Stimulated activated CD4-positive, alpha-beta T cell treated with anti-CD3 and anti-CD28 coated beads, Interleukin-1b, Interleukin-23, amount 100 ng/mL, for 48 hours (primary cell): ENCODE measurements around the gene RPL29.

ENCODE experiments used
- DNase-seq: peaks from one replicate; pipeline ENCODE4 v3.0.0-alpha.2; 2020

The RPL29 gene

GRCh38 chr3:51980253-51980652 lies 15.4 kb downstream of the RPL29 start:
- no peak for DNase-seq

GRCh38 chr3:51978143-51978502 lies 17.6 kb downstream of the RPL29 start:
- no peak for DNase-seq

- no peak for DNase-seq
Observed at GRCh38 chr3:51977446-51978142, 18.1 kb downstream of the RPL29 start.

- DNase-seq: no peak
Observed at GRCh38 chr3:51975852-51976549, 19.7 kb downstream of the RPL29 start.

GRCh38 chr3:51974963-51975851 lies 20.5 kb downstream of the RPL29 start, which contains the start of gene ABHD14A:
Gene ABHD14A (plus strand): TSS chr3:51975064. CDS start chr3:51975136, 72 bp downstream.
- DNase-seq: peak; percentile 69

DNA sequence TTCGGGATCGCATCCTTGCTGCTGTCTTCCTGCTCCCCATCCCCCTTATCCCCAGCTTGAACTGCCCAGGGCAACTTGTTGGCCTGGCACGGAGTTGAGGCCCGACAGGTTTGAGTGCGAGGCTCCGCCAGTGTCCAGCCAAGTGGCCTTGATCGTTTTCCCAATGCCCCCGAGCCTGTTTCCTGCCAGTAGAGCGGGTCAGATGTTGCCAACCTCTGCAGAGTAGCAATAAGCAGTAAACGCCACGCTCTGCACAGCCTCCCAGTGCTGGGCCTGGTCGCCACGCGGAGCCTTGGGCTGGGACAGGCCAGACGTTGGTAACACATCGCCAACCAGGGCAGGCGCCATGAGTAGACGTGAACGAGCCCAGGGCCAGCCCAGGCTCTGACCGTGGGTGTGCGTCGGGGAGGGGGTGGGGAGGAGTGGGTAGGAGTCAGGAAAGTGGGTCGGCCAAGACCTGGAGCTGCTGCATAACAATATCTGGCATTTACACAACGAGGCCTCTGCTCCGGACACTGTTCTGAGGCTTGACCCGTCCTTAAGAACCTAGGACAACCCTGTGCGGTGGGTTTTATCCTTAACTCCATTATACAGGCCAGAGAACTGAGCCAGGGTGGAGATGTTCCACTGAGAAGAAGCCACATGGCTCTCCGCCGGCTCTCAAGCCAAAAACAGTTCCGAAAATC lies 21.3 kb downstream of the RPL29 start:
- DNase-seq: peak; percentile 32

DNA sequence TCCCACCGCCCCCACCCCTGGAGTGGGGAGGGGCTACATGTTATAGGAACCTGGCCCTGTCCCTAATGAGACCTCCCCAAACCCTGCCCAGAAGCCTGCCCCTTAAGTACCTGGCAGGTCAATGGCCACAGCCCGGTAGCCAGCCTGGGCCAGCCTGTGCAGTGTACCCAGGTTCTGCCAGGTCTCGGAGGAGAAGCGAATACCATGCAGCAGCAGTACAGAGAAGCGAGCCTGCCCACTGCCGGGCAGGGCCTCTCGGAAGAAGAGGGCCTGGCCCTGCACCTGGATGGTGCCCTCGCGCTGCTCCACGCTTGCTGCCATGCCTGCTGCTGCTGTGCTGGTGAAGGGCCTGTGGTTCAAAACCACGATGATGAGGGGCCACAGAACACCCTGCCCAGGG lies 24.3 kb downstream of the RPL29 start:
- DNase-seq: no peak

DNA sequence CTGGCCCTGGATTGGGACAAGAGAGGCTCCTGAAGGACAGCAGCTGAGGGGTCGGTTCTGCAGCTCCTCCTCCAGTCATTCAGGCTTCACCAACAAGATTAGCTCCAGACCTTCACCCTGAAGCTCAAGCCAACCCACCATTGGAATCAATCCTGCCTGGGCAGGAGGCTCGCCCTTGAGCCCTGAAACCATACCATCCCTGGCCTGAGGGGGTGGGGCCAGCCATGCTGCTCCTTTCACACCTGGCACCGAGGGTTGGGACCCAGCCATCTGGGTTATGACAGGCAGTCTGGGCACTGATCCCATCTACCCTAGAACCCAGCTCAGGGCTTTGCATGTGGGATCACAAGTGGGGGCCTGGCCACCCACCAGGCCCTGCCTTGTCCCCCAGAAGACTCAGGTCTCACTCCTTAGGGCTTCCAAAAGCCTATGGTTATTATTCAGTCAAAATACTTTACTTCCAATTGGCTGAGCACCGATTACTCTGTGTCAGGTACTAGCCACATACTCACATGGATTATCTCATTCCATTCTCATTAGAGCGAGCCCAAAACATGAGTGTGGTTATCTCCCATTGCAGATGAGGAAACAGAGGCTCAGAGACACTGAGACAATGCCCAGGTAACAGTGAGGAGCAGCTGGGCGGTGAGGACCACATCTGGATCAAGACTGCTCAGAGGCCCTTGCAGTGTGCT lies 24.9 kb downstream of the RPL29 start:
- DNase-seq: no peak

DNA sequence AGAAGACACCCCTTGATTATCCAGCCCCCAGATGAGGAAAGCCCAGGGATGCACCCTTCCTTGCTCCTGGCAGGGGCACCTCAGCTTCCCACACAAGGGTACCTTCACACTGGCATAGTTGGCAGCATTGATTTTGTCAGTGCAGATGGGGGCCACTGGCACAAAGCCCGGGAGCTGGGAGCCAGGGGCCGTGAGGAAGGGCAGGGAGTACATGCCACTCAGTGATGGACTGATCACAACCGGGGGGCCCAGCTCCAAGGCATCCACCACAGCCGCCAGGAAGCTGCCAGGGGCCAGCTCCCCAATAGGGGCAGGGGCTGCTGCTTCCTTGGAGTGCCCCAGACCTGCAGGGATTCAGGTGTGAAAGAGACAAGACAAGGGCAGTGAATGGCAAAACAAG lies 25.9 kb downstream of the RPL29 start:
- DNase-seq: no peak

DNA sequence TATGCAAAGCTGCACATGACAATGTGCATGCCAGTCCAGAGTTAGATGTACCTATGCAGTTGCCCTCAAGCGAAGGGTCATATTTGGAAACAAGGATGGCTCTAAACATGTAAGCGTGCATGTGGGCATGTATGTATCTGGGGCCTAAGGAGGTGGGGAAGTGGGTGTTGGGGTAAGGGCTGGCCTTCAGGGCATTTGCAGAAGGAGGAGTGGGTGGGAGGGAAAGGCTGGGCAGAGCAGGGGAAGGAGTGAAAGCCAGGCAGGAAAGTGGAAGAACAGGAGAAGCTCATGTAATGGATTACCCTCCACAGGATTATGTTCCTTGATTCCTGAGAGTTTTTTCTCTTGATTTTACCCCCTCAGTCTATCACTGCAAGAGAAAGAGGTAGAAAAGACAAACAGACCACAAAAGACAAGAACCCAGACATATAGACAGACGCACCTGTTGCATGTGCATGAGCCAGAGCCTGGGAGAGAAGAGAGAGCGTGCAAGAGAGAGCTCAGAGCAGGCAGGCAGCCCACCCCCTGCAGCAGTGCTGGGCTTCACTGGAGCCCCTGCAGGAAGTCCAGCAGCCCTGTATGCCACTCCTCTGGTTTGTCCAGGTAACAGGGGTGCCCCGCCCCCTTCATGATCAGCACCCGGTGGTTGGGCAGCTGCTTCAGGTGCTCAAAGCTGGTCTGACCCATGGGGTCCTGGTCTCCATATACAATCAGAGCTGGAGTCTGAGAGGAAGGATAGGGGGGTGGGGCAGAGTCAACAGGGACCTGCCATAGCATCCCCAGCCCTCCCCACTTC lies 26.6 kb downstream of the RPL29 start:
- no peak for DNase-seq

DNA sequence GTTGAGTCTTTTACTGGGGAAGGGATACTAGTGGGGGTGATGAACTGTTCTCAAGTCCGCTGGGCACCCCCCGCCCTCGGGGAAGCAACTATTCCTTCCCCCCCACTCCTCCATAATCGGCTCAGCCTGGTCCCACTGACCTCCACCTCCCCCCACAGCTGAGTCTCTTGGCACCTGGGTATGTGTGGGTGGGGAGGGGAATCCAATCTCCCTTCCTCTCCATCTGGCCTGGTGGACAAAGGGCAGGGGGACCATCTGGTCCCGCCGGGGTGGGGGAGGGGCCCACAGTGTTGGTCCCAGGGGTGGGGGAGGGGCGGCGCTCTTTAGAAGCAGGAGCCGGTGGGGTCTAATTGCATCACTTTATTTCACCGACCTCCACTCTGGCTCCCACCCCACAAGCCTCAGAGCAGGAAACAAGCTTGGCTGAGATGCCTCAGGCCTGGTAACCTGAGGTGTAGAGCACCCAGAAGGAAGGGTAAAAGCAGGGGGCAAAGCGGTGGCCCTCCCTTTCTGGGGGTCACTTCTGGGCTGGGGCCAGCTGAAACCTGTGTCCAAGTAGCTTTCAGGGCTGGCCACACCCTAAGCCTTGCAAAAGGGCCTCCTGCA lies 27.4 kb downstream of the RPL29 start:
- DNase-seq: no peak

GRCh38 chr3:51967384-51968169 lies 28.1 kb downstream of the RPL29 start, which contains the start of gene PCBP4:
Gene PCBP4 (minus strand): TSS chr3:51967454. CDS start chr3:51961240, 6,214 bp downstream.
- DNase-seq: no peak

- DNase-seq: no peak
Observed at GRCh38 chr3:51966922-51967383, 28.7 kb downstream of the RPL29 start.

DNA sequence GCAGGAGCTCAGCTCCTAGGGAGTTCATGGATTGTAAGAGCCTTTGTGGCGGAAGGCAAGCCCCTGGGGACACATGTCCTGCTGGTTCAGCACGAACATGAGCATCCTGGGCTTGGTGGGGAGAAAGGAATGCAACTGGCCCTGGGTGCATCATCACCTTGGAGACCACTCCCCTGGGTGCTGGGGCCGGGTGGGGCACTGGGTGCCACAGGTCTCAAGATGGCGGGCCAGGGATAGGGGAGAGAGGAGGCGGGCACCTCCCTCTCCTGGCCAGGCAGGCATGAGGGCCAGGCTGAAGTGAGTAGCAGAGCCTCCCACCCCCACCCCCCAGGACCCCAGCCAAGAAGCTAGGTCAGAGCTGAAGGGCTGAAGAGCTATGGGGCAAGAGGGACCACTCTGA lies 29.2 kb downstream of the RPL29 start:
- DNase-seq: no peak

DNA sequence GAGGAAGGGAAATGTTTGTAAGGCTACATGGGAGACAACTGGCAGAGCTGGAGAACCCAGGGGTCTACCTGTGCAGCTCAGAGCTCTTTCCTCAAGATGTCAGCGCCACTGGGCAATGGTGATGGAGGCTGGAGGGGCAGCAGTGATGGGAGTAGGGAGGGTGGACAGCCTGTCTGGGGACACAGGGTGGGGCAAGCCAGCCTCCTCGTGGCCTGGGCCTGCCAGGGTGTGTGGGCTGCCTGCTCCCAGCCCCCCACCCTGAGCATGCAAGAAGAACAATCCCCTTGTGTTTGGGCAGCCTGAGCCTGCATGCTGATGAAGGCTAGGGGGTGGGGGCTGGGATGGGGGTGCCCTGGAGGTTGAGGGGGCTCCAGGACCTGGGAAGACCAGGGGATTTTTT lies 29.7 kb downstream of the RPL29 start:
- DNase-seq: no peak

- DNase-seq: no peak
Observed at GRCh38 chr3:51964521-51964920, 31.2 kb downstream of the RPL29 start.

DNA sequence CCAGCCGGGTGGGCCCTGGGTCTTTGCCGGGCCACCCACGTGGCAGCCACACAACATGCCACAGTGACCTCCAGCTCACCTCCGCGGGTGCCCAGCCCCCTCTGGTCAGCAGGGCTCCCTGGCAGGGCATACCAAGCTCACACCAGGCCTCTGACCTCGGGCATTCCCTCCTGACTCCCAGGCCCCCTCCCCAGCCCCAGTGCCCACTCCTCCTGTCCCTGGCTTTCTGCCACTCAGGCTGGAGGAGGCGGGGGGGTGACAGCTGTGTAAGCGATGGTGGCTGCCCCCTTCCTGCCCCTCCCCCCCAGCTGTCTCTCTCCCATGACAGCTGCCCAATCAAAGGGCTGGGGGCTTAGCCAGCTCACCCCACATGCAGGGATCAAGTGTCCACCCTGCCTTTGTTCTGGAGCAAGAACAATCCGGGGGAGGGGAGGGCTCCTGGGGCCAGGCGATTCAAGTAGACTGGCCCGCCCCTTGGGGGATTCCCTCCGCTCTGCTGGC lies 31.7 kb downstream of the RPL29 start:
- no peak for DNase-seq

DNA sequence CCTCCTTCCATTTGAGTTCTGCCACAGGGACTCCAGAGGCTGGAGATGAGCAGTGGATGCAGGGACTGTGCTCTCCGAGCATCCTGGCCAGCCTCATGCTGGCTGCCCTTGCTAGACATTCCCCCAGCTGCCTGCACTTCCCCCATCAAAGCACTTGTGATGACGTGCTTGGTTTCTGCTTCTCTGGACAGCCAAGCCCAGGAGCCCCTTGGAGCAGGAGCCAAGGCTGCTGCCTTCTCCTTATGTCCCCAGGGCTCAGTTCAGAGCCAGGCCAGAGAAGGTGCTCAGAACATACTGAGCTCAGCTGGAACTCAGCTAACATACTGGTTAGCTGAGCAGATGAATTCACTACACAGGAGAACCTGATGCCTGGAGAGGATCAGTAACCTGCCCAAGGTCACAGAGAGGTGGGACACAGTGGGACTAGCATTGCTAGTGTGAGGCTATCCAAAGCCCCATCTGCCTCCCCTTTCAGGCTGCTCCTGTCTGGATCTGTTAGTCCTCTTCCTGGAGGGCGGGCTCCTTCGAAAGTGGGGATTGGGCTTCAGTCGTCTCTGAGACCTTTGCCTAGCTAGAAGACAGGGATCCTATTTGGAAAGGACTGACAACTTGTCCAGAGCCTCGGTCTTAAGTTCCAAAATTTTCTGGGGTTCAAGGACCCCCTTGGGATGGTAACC lies 32.7 kb downstream of the RPL29 start:
- no peak for DNase-seq
